ENCODE measurements around the gene RICTOR.

The RICTOR gene

GRCh38 chr5:38889424-38889823 is 184.8 kb downstream of the RICTOR start:
- DNase-seq (ENCODE audit: low read depth in 3 of 3), result no peak

GRCh38 chr5:38888041-38888440 is 186.2 kb downstream of the RICTOR start:
- no peak for DNase-seq (ENCODE audit: low read depth in 3 of 3)
